ENCODE data around the gene METTL9. TPM values are rescaled to one million over a fixed set of nuclear protein-coding genes. Genes with fewer than 3 reads are reported as not detected.

Gene METTL9
- 216 TPM for total RNA-seq

GRCh38 chr16:21599122-21600030 lies at the start of gene METTL9:
Gene METTL9, plus strand, starts transcription at chr16:21599577. Its CDS starts 157 bp downstream, at chr16:21599734.

GRCh38 chr16:21652453-21652852 lies 53.1 kb downstream of the METTL9 start, which contains the start of gene IGSF6:
Gene IGSF6, minus strand, starts transcription at chr16:21652608. Its CDS starts 10 bp downstream, at chr16:21652598.

GRCh38 chr16:21663889-21664647 lies 64.7 kb downstream of the METTL9 start, which contains the start of gene OTOA:
Gene OTOA, plus strand, starts transcription at chr16:21663968. Its CDS starts 14,547 bp downstream, at chr16:21678515.

Small RNA genes lying within 50 kb of the gene (small RNA-seq; reads per million reads assigned to genes)
- not detected for gene RF00478
- gene RNU6-1005P: not detected
- gene RNU6-196P: not detected

Other genes starting within 250 kb of the METTL9 start
- gene IGSF6, start 53.0 kb downstream of the METTL9 start, total RNA-seq: 5.8 TPM
- 0.69 TPM for gene OTOA, start 64.4 kb downstream of the METTL9 start, total RNA-seq

All from diencephalon (tissue), 1 donor.